HCT116 (cell line): ENCODE measurements around the gene NOS2. TPM values are rescaled to one million over a fixed set of nuclear protein-coding genes. Genes with fewer than 3 reads are reported as not detected.

Source experiments
- ATAC-seq: fragments of 200-7000 bp; cut with Tn5 transposase; 2 replicates; pipeline ENCODE4 v1.9.1; 2020; ENCODE audit warnings: mild to moderate bottlenecking, moderate library complexity
- BruUV-seq: library from RNA; stranded (reverse); fragments of 400-500 nt; replicated peaks from 2 replicates; lab custom pipeline; 2021; lab: Mats Ljungman, UMichigan
- CTCF ChIA-PET: fragments of 300-600 bp; sonication (Branson Sonifier 250); formaldehyde crosslinking; loops from one replicate; lab custom pipeline; 2021; ENCODE audit warnings: antibody characterized with exemption; lab: Charles Lee
- POLR2A ChIA-PET: fragments of 300-600, 350-600 bp; sonication (Branson Sonifier 250); formaldehyde crosslinking; loops from one replicate; lab custom pipeline; 2021; ENCODE audit warnings: antibody characterized with exemption; lab: Charles Lee
- RAD21 ChIA-PET, 2 experiments: fragments of 300-600 bp; sonication (Branson Sonifier 250); formaldehyde crosslinking; loops; one replicate each; lab custom pipeline; 2023; ENCODE audit warnings: low total read pairs in 2 of 2; ENCODE audit not compliant: uncharacterized antibody in 2 of 2, unreplicated experiment in 2 of 2, low non-redundant PET in 1 of 2; lab: Charles Lee
- DNase-seq: peaks from one replicate; pipeline ENCODE4 v3.0.0-alpha.2; 2010; ENCODE audit warnings: low read depth, low spot score
- H2AFZ ChIP-seq: fragments of 200-600 bp; shearing (Covaris generic), sonication (generic); 2 replicates; pipeline ENCODE4 v1.6.1; 2017; ENCODE audit warnings: low read depth, mixed run types, mixed read lengths, antibody characterized with exemption, low read length; ENCODE audit not compliant: poor library complexity, severe bottlenecking
- H3K27ac ChIP-seq: 2 replicates; pipeline ENCODE4 v1.5.1; 2012; ENCODE audit warnings: low read depth, low read length
- H3K27me3 ChIP-seq: fragments of 200-600 bp; sonication (generic); 2 replicates; pipeline ENCODE4 v1.6.1; 2016; ENCODE audit warnings: mixed run types, low read length, mixed read lengths; ENCODE audit not compliant: insufficient read depth
- H3K36me3 ChIP-seq, 2 experiments: fragments of 200-500 bp in 1 of 2; fragments of 200-600 bp in 1 of 2; sonication (Bioruptor generic) in 1 of 2; sonication (generic) in 1 of 2; 2 replicates each; pipeline versions ENCODE4 v1.5.1 to v1.6.1; 2014 to 2016; ENCODE audit warnings: low read length in 2 of 2, inconsistent platforms in 1 of 2, mixed read lengths in 1 of 2, mixed run types in 1 of 2; ENCODE audit not compliant: insufficient read depth in 2 of 2, control insufficient read depth in 1 of 2
- H3K4me1 ChIP-seq, 2 experiments: fragments of 200-600 bp in 1 of 2; sonication (generic) in 1 of 2; 2 replicates each; pipeline versions ENCODE4 v1.5.1 to v1.6.1; 2012 to 2017; ENCODE audit warnings: low read length in 2 of 2, inconsistent platforms in 1 of 2, mild to moderate bottlenecking in 1 of 2, mixed read lengths in 1 of 2, mixed run types in 1 of 2, moderate library complexity in 1 of 2; ENCODE audit not compliant: insufficient read depth in 2 of 2, control insufficient read depth in 1 of 2
- H3K4me2 ChIP-seq: fragments of 200-600 bp; sonication (generic); 2 replicates; pipeline ENCODE4 v1.6.1; 2017; ENCODE audit warnings: mixed run types, low read length, mixed read lengths
- H3K4me3 ChIP-seq, 2 experiments: fragments of 200-600 bp in 1 of 2; sonication (generic) in 1 of 2; replicated peaks in 1 of 2; 2 replicates each; pipeline ENCODE4 v1.5.1; 2011 to 2016; ENCODE audit warnings: low read length in 2 of 2, control low read depth in 1 of 2, low read depth in 1 of 2, mild to moderate bottlenecking in 1 of 2, mixed read lengths in 1 of 2, mixed run types in 1 of 2
- H3K79me2 ChIP-seq: fragments of 200-600 bp; sonication (generic); 2 replicates; pipeline ENCODE4 v1.6.1; 2017; ENCODE audit warnings: mild to moderate bottlenecking, mixed run types, low read length, moderate library complexity, mixed read lengths; ENCODE audit not compliant: insufficient read depth
- H3K9ac ChIP-seq: fragments of 200-600 bp; sonication (generic); 2 replicates; pipeline ENCODE4 v1.6.1; 2016; ENCODE audit warnings: low read length, mixed read lengths
- H3K9me2 ChIP-seq: fragments of 200-600 bp; sonication (generic), shearing (Covaris generic); 2 replicates; pipeline ENCODE4 v1.6.1; 2017; ENCODE audit warnings: mixed run types, mild to moderate bottlenecking, moderate library complexity; ENCODE audit not compliant: insufficient read depth
- H3K9me3 ChIP-seq, 2 experiments: fragments of 200-500 bp in 1 of 2; fragments of 200-600 bp in 1 of 2; sonication (Bioruptor generic) in 1 of 2; sonication (generic) in 1 of 2; 2 replicates each; pipeline ENCODE4 v1.6.1; 2014 to 2017; ENCODE audit warnings: low read length in 2 of 2, mixed read lengths in 2 of 2, inconsistent platforms in 1 of 2, low read depth in 1 of 2, mild to moderate bottlenecking in 1 of 2, mixed run types in 1 of 2, moderate library complexity in 1 of 2; ENCODE audit not compliant: control insufficient read depth in 1 of 2, insufficient read depth in 1 of 2
- H4K20me1 ChIP-seq: fragments of 200-600 bp; sonication (generic), shearing (Covaris generic); 2 replicates; pipeline ENCODE4 v1.6.1; 2017; ENCODE audit warnings: mixed run types, mild to moderate bottlenecking, moderate library complexity; ENCODE audit not compliant: insufficient read depth
- CTCF ChIP-seq, 3 experiments: fragments of 200-600 bp in 1 of 3; sonication (generic) in 1 of 3; IDR thresholded peaks in 2 of 3; conservative IDR thresholded peaks in 1 of 3; 2 replicates each; pipeline ENCODE4 v1.5.1; 2012 to 2017; ENCODE audit warnings: low read depth in 2 of 3, low read length in 2 of 3, antibody characterized with exemption in 1 of 3, borderline replicate concordance in 1 of 3, control low read depth in 1 of 3, mild to moderate bottlenecking in 1 of 3, mixed read lengths in 1 of 3, mixed run types in 1 of 3, moderate library complexity in 1 of 3; ENCODE audit not compliant: insufficient read depth in 1 of 3
- EGR1 ChIP-seq: IDR thresholded peaks from 2 replicates; pipeline ENCODE4 v1.6.1; 2012; ENCODE audit warnings: low read depth
- ELF1 ChIP-seq: IDR thresholded peaks from 2 replicates; pipeline ENCODE4 v1.6.1; 2012; ENCODE audit warnings: low read depth, borderline replicate concordance
- EZH2 ChIP-seq: fragments of 200-600 bp; sonication (generic); IDR thresholded peaks from 2 replicates; pipeline ENCODE4 v1.6.1; 2017; ENCODE audit warnings: antibody characterized with exemption, mixed run types
- EZH2phosphoT487 ChIP-seq: fragments of 200-600 bp; IDR thresholded peaks from 2 replicates; pipeline ENCODE4 v1.6.1; 2018; ENCODE audit warnings: antibody characterized with exemption, borderline replicate concordance
- JUND ChIP-seq: IDR thresholded peaks from 2 replicates; pipeline ENCODE4 v1.6.1; 2012
- MAX ChIP-seq: IDR thresholded peaks from 2 replicates; pipeline ENCODE4 v1.6.1; 2012
- RAD21 ChIP-seq: IDR thresholded peaks from 2 replicates; pipeline ENCODE4 v1.6.1; 2012; ENCODE audit warnings: low read depth, mild to moderate bottlenecking
- REST ChIP-seq: IDR thresholded peaks from 2 replicates; pipeline ENCODE4 v1.6.1; 2012; ENCODE audit warnings: low read depth
- SIN3A ChIP-seq: IDR thresholded peaks from 2 replicates; pipeline ENCODE4 v1.6.1; 2012; ENCODE audit warnings: low read depth
- SP1 ChIP-seq: IDR thresholded peaks from 2 replicates; pipeline ENCODE4 v1.6.1; 2012; ENCODE audit warnings: low read depth
- TCF7L2 ChIP-seq: IDR thresholded peaks from 2 replicates; pipeline ENCODE4 v1.7.0; 2011; ENCODE audit warnings: borderline replicate concordance, inconsistent platforms; ENCODE audit not compliant: insufficient read depth, insufficient read length; ENCODE audit errors: extremely low read depth
- ZFX ChIP-seq: fragments of 450-650 bp; IDR thresholded peaks from 2 replicates; pipeline ENCODE4 v1.6.1; 2017
- ZNF274 ChIP-seq: fragments of 200-500 bp; sonication (Bioruptor generic); IDR thresholded peaks from 2 replicates; pipeline ENCODE4 v1.6.1; 2014; ENCODE audit warnings: mild to moderate bottlenecking, low read depth, low read length, inconsistent platforms
- intact Hi-C: fragments of 100-400 bp; cut with micrococcal nuclease; formaldehyde crosslinking; loops from 2 replicates; pipeline ENCODE4 v1.10.0; 2022
- total RNA-seq: library from RNA; stranded (reverse); gene quantifications from one replicate; pipeline ENCODE4 v1.2.1, GENCODE V29; 2021; ENCODE audit not compliant: unreplicated experiment

NOS2 gene
- total RNA-seq, 1 experiment from 2014 or later, result 0.07 TPM

GRCh38 chr17:27780828-27781404 is 19.4 kb downstream of the NOS2 start:
- no TSS peak for BruUV-seq

More at GRCh38 chr17:27780828-27781404, 19.4 kb downstream of the NOS2 start:
- Histone ChIP-seq H3K79me2 (no peaks in the 10 kb centered on the region), H4K20me1 (no peaks in the 10 kb centered on the region), H3K9me3 (no peaks in the 10 kb centered on the region), H3K4me1 (peaks cover 0 to 5% of the 10 kb centered on the region in 2 experiments; a peak in 1 of 4 replicates), H3K36me3 (no peaks in the 10 kb centered on the region), H3K27ac (no peak overlapping the region), H3K27me3 (no peaks in the 10 kb centered on the region; the same call in 1 of the 2 replicates), H3K9me2 (no peaks in the 10 kb centered on the region)
- no peak for DNase-seq
- ChIA-PET CTCF (no interaction called here), RAD21 (no interaction called here)
- no peak for TF ChIP-seq SIN3A
- TF ChIP-seq ELF1, result no peak
- no peak for TF ChIP-seq EZH2
- no peak for TF ChIP-seq CTCF (IDR thresholded peaks at IDR 0.05 in 2 of 3, conservative IDR thresholded peaks at IDR 0.05 in 1 of 3; ENCODE audit: borderline replicate concordance in 1 of 3, insufficient read depth in 1 of 3, low read depth in 2 of 3, low read length in 2 of 3)
- no peak for TF ChIP-seq REST
- TF ChIP-seq ZFX, result no peak
- no peak for TF ChIP-seq RAD21
- TF ChIP-seq MAX, result no peak
- no peak for TF ChIP-seq SP1
- no peak for TF ChIP-seq EZH2phosphoT487
- no peak for TF ChIP-seq EGR1
- TF ChIP-seq TCF7L2, result no peak
- TF ChIP-seq JUND, result no peak
- no peak for TF ChIP-seq ZNF274
- TF ChIP-seq, all 23 proteins: peak for 0
- Histone ChIP-seq H3K4me3 (no peak overlapping the region), H3K4me2 (no peak overlapping the region), H3K9ac (no peak overlapping the region), H2AFZ (no peak overlapping the region)
- intact Hi-C loops, result no loop called here
- no peak for ATAC-seq
- POLR2A ChIA-PET, result no interaction called here
